ENCODE results near the gene TPCN2.

The TPCN2 gene

DNA sequence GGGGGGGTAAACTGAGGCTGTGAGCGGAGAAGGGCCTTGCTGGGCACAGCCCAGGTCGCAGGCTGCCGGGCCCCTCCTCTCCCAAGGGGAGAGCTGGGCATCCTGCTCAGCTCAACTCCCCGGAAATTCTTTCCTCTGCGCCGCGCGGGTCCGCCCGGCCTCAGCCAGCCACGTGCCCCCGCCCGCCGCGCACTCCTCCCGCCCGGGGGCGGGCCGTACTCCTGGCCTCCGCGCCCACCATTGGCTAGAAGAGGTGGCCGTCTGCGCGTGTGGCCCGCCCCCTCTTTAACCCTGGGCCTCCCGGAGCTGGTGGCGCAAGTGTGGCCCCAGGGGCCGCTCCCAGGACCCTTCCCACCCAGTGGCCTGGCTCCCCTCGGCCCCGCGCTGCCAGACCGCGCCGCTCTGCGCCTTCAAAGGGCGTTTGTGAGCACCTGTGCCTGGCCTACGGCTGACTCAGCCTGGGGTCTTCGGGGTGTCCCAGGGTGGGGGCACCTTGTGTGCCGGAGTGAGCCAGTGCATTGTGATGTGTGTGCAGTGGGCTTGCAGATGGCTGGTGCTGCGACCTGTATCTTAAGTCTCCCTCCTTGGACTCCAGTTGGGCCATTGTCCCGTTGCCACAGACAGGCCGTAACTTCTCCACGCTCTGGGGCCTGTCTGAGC lies 37.6 kb upstream of the TPCN2 start:
- DNase-seq: peak; percentile 67

DNA sequence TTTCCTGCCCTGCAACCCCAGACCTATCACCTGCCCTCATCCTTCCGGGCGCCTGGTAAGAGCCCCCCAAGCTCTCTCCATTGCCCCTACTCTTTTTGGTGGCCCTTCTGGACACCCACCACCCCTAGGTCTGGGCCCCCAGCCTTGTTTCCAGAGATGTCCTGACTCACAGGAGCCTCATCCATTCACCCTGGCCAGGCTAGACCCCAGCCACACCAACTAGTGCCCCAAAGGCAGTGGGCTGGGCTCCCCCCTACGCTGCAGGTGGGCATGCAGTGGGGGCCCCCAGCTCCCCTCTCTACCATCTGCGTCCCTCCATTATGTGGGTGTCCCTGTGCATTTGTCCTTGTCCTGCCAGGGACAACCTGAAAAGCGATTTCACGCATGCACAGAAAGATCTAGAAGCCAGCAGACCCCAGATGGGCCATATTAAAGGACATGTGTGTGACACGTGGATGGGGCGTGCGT lies 37.1 kb upstream of the TPCN2 start:
- no peak for DNase-seq

DNA sequence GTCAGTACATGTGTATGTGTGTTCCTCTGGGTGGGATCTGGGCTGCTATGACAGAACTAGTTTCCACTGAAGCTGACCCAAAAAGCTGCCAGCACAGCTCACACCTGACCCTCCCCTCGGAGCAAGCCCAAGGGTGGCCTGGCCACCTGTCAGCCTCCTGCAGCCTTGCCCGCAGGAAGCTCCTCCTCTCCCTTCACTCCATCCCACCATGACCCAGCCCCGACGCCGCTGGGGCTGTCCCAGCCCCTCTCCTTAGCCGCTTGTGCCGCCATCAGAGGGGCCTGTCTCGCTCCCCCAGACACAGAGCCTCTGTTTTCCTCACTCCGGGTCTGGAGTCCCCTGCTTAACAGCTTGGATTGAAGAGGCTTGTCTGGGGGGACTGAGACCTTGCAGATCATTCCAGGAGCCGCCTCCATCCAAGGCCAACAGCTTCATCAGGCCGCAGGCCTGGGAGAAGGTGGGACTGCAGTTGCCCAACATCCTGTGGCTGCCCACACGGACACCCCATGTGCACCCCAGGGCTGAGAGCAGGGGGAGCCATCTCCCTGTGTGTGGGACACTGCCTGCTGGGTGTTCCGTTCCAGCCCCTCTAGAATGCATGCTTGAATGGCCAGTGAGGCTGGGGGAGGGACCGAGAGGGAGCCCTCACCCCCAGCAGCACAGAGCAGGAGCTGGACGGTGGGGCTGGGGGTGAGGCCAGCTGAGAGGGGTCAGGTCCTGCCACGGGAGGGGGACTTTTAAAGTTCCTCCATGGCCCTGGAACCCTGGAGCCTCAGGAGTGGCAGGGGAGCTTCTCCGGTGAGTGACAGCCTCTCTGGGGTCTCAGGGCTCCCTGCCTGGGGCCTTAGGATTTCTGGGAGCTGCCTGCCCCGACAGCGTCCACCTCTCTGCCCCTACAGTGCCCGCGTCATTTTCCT lies 36.4 kb upstream of the TPCN2 start:
- DNase-seq: no peak

DNA sequence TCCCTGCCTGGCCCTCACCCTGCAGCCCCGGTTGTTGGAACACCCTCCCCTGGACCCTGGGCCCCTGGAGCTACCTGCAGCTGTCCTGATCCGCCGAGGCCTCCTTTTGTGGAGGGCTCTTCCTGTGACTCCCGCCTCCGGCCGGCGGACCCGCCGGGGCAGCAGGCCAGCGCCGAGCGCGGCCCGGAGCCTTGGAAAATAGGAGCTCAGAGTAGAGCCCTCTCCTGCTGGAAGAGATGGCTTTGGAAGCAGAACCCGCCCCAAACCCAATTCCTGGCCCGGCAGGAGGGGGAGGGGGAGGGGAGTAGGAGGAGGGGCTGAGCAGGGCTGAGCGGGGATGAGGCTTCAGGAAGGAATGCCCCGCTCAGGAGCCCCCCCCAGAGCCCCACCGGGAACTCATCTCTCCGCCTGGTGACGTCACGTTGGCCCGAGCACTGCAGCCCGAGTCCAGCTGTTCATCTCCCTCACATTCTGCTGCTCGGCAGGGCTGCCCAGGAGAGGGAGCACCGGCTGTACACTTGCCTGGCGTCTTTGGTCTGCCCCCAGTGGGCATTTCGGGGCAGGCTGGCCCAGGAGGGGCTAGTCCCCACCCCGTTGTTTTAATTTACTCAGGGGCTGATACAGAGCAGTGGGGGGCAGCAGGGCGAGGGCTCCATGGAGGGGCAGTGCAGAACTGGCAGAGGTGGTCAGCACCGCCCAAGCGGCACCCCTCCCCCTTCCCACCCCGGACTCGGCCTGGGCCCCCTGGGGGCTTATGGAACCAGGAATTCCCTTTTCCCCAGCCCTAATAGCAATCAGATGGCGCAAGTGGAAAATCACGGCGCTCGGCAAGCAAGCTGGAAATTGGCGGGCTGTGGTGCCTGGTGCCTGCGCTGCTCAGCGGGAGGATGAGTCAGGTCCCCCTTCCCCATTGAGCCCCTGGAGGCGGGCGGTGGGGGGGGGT lies 35.5 kb upstream of the TPCN2 start, which contains the start of gene MRGPRF:
Gene MRGPRF, minus strand, starts transcription at position 238 of the 943 bp plus-strand sequence. CDS start 3,345 bp downstream, outside the sequence.
- no peak for DNase-seq

DNA sequence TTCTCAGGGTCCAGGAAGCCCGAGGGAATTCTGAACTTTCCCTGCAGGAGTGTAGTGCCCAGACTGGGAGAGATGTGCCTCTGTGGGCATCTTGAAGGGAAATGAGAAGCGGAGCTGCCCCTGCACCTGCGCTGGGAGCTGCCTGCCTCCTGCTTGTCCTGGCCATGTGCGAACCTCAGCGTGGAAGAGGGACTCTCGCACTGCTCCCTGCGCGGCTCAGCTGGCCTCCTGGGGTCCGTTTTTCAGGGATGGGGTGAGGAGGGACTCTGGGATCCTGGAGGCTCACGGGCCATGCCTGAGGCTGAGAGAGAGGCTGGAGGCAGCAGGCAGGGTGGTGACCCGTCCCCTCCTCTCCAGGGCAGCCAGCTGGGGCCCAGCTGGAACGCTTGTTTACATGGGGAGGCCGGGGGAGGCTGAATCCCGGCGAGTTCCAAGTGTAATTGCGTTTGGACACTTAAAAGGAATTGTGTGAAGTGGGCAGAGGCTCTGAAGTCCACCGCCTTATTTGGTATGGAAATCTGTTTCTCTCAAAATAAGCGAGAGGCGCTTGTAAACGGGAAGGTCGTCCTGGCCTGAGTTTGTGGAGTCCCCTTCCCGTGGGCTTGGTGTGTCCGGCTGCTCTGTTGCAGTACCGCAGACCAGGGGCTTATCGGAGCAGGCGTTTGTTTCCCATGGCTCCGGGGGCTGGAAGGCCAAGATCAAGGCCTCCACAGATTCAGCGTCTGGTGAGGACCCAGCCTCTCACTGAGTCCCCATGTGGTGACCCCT lies 34.5 kb upstream of the TPCN2 start:
- no peak for DNase-seq

DNA sequence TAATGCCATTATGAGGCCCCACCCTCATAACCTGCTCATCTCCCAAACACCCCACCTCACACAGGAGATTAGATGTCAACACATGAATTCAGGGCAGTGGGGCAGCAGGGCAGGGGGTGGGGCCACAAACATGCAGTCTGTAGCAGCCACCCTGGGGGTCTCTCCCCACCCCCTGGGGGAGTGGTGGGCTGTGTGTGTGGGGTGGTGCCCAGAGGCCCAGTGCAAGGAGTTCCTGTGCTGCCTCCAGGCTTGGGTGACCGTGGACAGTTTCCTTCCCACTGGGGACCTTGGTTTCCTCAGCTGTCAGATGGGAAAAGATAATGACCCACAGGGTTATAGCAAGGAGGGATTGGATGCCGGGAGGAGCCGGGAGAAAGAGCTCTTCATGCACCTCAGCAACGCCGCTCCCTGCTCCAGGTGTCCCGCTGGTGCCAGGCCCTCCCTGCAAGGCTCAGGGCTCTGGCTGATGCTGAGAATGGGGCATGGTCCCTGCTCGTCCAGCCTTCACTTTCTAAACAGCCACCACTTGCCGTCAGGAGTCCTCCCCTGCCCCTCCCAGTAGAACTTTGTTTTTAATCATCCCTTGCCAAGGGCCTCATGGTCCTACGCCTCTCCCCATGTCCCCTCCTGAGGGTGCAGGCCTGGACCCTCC lies 33.7 kb upstream of the TPCN2 start:
- DNase-seq: no peak

DNA sequence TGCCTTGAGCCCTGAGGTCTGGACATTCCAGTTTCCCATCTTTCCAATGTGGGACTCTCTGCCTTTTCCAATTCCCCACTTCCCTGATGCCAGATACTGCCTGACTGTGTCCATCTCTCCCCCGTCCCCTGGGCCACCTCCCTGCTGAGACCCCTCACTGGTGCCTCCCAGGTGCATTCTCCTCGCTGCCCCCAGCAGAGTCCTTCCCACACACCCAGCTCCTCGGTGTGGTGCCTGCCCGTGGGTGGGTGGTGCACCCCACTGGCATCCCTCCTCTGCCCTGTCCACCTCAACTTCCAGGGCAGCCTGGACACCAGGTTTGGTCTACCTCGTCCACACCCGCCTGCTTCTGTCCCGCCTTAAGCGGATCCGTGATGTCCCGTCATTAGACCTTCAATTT lies 30.8 kb upstream of the TPCN2 start:
- no peak for DNase-seq

DNA sequence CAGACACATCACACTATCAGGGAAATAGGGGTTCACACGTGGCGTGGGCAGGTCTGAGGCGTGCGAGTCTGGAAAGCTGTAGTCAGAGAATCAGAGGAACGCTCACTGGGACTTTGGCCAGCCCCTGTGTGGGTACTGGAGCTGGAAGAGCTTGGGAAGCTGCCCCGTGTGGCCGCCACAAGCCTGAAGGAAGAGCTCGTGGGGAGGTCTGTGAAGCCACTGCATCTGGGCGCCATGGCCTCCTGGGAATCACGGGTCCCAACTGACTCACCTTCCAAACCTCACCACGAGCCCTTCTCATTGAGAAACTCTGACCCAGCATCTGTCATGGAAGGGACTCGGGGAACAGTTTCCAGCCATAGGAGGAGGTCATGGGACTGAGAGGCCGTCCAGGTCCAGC lies 29.8 kb upstream of the TPCN2 start:
- DNase-seq: no peak

DNA sequence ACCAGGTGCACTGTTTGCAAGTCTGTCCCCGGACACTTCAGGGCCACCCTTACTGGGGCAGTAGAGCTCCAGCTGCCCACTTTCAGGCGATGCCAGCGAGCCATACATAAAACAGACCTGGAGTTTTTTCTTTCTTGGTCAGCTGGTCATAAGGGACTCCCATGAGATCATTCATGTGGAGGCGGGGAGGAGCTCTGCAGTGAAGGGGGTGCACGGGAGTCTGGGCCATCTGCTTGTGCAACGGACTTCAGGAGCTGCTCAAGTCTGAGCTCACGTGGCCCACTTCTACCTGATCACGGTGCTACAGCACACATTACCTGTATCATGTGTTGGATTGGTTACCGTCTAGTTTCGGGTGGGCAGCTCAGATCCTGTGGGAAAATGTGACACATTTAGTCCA lies 26.5 kb upstream of the TPCN2 start:
- DNase-seq: no peak

DNA sequence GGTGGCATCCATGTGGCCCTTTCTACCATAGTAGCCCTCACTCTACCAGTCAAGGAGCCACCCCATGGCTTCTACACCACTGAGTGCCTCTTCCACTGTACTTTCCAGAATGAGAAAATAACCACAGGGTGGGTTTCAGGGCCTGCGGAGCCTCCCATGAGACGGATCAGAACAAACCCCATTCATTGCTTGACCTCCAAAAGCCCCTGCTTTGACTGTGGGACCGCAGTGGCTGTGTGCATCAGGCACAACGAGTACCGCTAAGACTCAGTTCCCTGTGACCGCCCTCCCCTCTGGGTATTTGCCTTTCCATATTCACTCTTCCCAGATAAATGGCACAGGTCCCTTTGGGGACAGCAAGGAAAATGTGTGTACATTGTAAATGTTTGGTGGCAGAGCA lies 24.2 kb upstream of the TPCN2 start:
- no peak for DNase-seq

DNA sequence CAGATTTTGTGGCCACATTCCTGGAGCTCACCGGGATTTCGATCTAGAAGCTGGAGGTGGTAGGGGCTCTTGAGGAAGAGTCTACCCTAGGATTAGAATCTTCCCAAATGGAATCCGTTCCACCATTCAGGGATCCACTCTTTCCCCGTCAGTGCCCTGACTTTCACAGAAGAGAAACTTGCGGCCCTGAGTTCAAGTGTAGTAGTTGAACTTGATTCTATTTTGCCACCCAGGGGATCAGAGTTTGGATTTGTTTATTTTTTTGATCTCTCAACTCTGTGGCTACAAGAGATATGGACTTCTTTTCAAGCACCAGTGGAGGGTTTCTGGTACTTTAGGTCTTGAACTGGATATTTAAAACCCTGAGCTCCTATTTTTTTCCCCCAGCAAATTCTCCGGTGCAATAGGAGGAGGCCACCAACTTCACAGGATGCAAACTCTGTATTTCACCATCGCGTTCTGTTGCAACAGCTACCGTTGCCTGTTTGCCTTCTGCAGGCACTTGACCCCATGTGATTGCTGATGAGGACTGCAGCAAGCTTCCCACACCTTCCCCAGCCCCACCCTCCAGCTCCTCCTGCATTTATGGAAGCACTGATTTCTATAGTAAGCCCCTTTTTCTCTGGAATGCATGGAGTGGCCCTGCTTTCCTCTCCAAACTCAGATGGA lies 20.9 kb upstream of the TPCN2 start:
- no peak for DNase-seq

DNA sequence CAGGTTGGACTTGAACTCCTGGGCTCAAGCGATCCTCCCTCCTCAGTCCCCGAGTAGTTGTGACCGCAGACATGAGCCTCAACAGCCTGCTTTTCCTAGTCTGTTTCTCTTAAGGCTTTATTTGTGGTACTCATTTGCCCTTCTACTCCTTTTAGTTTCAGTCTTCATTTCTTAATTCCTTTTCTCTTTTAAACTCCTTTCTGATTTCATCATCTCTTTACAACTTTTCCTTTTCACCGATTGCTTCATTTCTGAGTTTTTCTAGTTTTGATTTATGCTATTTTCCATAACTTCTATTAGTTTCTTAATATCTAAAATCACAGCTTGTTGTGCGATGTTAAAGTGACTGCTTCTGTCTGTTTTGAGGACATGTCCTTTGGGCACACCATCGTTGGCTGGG lies 18.4 kb upstream of the TPCN2 start:
- DNase-seq: no peak

DNA sequence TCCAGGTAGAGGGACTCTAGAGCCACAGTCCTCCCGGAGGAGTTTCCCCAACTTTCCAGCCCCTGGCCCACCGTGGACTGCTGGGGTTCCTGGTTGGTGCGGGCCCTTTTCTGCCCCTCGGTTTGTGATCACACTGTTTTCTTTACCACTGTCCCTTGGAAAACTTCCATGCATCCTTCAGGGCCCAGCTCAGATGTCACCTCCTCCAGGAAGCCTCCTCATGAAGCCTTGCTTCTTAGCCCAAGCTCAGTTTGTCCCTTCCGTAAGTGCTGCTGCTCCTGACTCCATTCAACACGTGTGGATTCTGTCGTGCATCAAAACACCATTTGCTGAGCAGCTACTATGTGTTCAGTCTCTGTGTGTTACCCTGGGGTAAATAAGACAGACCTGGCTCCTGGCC lies 15.9 kb upstream of the TPCN2 start:
- DNase-seq: no peak

DNA sequence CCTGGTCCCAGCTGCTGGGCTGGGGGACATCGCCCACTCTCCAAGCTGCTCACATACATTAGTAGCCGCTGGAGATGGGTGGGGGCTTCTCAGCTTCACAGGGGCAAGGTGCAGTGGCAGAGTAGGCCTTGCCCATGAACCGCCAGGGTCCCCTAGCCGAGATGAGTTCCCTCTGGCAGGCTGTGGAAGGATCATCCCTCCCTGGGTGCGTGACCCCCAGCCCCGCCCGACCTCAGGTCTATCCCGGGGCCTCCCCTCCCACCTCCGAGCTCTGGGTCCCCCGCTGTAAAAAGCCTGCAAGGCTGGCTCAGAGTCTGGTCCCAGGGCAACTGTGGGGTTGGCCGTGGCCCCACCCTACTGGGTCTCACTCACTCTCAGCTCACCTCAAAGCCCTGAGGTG lies 15.3 kb upstream of the TPCN2 start:
- no peak for DNase-seq

DNA sequence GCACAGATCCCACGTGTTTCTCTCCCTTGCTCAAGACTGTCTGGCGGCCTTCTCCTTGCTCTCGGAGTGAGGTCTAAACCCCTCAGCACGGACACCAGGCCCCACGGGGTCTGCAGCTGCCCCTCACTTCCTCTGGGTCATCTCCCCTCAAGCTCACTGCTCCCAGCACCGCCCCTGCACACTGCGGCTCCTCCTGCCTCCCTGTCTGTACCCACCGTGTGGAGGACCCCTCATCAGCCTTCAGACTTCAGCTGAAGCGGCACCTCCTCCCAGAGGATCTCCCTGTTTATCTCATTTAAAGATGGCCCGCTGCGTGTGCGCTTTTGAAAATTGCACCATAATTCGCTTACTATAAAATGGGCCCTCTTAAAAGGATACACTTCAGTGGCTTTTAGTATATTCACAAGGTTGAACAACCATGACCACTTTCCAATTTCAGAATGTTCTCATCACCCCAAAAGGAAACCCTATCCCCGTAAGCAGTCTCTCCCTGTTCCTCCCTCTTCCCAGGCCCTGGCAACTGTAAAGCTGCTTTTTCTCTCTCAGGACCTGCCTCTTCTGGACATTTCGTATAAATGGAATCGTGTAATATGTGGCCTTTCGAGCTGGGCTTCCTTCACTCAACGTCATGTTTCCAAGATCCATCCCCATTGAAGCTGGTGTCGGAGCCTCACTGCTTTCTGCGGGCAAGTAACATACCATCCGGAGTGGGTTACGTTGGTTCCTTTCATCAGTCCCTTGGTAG lies 14.4 kb upstream of the TPCN2 start:
- no peak for DNase-seq

DNA sequence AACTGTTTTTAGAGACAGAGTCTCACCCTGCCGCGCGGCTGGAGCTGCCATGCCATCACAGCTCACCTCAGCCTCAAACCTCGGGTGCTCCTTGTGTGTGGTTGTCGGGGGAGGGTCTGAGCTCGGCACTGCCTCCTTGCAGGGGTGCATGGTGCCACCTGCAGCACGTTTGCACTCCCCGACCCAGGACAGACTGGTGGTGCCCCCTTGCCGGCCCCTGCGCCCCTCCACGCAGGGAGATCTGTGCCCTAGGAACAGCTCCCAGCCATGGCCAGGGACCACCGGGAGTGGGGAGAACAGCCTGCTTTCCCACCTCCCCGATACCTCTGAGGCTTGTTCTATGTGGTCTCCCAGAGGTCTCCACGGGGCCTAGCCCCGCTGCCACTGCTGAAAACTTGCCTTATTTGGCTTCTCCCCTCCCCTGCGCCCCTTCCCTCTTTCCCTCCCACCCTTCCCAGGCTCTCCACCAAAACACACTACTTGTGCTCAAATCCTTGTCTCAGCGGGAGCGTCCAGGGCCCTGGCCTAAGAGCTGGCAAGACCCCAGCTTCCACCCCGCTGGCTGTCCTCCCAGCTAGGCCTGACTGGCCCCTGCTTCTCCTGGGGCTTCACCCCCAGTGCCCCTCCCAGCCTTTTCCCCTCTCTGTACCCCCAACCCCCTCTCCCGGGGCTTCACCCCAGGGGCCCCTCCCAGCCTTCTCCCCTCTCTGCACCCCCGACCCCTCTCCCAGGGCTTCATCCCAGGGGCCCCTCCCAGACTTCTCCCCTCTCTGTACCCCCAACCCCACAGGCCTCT lies 13.4 kb upstream of the TPCN2 start:
- no peak for DNase-seq

DNA sequence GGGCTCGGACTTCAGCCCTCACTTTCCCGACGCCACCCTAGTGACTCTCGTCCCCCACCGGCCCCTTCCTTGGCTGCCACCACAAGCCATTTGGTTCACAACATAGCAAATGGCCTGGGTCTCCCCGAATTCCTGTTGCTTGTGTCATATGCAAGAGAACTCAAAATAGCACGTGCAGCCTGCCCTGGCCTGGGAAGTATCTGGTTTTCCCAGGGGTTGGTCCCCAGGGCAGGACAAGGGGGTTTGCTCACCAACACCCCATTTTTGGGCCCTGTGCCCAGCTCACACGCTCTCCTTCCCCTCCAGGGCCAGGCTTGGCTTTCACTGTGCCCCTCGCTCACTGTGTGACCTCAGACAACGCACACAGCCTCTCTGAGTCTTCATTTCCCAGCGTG lies 12.8 kb upstream of the TPCN2 start:
- DNase-seq: no peak

DNA sequence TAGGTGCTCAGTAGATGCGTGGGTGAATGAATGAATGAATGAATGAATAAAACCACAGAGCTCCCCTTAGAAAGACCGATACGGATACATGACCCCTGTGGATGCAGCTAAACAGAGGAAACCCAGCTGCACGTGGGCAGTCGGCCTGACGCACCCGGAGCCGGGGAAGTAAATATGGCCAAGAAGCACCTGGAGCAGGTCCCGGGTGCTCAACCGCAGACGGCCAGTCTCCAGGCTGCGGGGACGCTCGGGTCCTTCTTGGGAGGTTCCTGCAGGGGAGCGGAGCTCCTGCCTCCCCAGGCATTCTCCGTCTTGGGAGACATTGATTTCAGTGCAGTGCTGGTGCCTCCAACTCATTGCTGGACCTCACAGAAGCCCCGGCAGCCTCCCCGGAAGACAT lies 11.7 kb upstream of the TPCN2 start:
- DNase-seq: no peak

DNA sequence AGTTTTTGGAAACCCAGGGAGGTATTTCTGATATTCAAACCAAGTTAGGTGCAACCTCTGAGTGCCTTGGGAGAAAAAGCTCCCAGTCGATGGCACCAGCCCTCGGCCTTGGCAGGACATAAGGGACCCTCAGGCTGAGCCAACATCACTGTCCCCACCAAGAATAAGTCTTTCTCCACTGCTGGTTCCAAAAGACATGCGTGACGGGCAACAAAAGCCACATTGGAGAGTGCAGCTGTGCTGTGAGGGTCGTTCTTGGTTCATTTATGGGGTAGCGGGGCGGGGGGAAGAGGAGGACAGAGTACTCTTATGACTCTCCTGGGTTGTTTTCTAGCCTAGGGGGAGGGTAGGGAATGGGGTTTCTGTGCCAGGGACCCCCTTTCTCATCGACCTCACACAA lies 11.2 kb upstream of the TPCN2 start:
- no peak for DNase-seq

DNA sequence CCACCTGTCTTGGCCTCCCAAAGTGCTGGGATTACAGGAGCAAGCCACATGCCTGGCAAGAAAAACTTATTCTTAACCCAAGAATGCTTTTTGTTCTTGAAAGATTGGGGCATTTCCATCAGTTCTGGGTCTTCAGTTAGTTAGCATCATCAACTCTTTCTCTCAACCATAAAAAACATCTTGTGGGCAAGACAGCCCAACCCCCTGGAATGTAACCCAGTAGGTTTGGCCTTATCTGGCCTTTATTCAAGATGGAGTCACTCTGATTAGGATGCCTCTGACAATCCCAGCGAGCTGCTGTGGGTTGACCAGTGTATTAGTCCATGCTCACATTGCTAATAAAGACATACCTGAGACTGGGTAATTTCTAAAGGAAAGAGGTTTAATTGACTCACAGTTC lies 9.2 kb upstream of the TPCN2 start:
- DNase-seq: no peak

All from stimulated activated CD8-positive, alpha-beta memory T cell treated with anti-CD3 and anti-CD28 coated beads, Interleukin-4, amount 100 ng/mL, for 48 hours (primary cell).